ENCODE data around the gene EHBP1.
"Not testable (repeated sequence)": the region's sequence is repeated elsewhere in the genome, so short reads cannot be mapped to it uniquely, and the experiment has no call there.

Gene EHBP1

DNA sequence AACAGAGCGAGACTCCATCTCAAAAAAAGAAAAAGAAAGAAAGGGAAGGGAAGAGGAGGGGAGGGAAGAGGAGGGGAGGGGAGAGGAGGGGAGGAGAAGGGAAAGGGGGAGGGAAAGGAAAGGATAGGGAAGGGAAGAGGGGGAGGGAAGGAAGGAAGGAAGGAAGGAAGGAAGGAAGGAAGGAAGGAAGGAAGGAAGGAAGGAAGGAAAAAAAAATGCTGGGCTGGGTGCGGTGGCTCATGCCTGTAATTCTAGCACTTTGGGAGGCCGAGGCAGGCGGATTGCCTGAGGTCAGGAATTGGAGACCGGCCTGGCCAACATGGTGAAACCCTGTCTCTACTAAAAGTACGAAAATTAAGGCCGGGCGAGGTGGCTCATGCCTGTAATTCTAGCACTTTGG is 314.2 kb downstream of the EHBP1 start:
- not testable (repeated sequence) for DNase-seq (ENCODE audit: low read depth)

DNA sequence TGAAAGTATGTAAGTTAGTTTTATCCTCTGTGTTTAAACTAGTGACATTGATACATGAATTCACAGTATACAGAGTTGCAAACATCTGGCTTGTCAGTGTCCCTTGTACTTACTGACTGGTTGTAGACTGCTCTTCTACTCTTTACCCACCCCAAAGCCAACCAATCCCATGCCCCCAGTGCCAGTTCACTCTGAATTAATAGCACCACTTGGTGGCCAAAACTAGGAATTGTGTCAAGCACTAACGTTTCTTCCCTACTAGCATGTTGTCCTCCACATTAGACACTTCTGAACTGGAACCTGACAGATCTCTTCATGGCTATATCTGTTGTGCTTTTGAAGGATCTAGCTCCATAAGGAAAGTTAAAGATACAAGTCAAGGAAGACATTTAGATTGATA is 317.9 kb downstream of the EHBP1 start:
- no peak for DNase-seq (ENCODE audit: low read depth)

DNA sequence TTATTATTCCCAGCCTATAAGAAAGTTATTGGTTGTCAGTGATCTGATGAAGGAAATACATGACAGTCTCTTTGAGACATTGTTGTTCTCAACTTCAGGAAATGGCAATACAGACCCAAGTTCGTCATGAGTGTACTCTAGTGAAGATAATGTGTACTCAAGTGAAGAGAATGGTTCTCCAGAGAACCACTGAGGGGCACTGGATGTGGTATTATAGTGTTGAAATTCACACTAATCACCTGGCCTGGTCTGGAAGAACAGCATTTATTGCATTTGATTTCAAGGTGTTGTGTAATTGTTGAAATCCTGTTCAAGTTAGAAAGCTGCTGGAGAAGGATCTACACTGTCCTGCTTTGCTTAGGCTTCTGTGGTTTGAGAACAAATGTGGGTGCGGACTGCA is 321.7 kb downstream of the EHBP1 start:
- no peak for DNase-seq (ENCODE audit: low read depth)

DNA sequence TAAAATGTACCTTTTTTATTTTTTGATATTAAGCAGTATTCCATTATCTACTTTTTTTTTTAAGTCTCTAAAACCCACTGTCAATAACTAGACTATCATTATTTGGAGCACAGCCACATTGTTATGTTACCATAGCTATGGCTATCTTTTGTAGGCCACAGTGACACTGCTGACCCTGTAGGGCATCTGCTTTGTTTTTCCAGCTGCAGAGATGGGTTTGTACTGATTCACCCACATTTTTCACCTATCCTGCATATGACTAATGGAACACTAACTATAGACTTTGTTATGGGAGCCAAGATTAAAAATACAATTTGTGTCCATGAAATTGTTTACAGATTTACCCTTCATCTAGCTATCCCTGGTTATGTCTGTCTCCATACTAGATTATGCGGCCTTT is 323.5 kb downstream of the EHBP1 start:
- peak; percentile 48 for DNase-seq (ENCODE audit: low read depth)

DNA sequence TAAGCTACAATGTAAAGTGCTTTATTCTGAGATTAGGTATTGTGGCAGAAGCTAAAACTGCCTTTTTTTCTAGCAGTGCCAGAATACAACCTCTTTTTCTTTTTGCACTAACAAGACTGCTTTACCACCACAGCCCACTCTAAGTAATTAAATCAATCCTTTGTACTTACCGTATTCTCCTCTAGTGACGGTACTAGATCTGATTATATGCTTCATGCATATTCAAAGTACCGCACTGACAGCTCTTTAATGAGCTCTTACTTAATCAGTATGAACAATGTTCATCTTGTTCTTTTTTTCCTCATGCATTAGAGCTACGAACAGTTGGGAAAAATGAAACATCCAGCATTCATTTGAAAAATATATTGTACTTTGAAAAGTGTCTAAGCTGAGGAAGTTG is 329.0 kb downstream of the EHBP1 start:
- no peak for DNase-seq (ENCODE audit: low read depth)

DNA sequence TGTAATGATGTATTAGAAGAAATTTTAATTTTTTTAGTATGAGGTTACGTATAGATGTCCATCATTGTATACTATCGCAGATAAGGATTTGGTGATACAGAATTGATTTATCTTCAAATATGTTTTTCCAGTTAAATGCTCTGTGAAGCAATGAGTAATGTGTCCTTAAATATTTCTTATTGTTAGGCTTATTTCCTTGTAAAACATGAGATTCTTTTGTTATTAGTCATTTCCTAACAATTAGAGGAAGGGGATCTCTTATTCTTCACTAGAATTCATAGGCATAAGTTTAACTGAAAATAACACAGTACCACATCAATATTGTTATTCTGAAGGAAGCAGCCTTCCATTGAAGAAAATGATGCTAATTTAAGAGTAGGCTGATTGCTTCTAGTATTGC is 329.7 kb downstream of the EHBP1 start:
- DNase-seq (ENCODE audit: low read depth): no peak

DNA sequence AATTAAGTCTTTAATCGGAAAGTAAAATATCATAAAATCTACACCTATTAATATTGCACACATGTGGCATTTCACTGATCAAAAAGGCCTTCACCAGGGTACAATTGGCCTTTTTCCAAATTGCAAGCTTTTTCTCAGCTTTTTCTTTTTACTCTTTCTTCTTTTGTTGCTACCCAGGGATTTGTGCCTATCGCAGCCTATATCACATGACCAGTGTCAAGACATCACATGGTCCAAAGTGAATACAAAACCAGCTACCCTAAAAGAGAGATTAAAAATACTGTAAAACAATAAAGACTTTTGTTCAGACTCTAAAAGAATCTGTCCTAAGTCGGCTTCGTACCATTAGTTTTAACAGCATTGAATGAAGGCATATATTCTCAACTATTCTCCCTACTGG is 330.1 kb downstream of the EHBP1 start:
- DNase-seq (ENCODE audit: low read depth): no peak

DNA sequence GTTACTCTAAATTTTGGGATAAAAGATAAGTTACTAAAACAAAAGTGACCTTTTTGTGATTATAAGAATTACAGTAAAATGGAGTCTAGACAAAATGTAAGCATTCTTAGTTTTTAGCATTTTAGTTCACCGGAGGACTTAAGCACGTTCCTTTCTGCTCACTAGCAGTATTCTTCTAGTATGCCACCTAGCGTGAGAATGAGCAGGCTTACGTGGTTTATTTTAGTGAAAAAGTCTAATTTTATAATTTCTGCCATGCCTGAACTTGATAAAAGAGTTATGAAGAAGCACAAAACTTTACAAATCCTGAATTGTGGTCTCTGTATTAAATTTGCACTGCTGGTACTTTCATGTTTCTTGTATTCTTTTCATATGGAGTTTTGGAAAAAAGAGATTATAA is 332.5 kb downstream of the EHBP1 start:
- no peak for DNase-seq (ENCODE audit: low read depth)

DNA sequence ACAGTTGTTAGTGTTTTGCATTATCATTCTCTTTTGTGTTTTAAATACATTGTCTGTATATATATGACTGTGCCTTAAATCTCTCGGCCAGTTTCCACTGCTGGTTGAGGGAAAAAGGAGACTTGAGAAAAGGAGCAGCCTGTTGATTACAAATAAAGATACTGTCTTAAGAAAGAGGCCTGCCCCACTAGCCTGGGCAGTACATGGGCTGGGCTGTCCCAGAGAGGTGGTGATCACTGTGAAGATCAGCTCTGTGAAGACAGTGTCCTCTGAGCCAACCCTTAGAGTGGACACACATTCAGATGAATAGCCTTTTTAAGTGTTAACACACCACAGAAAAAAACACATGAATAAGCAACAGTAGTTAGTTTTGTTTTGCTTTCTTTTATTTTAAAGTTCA is 335.1 kb downstream of the EHBP1 start:
- DNase-seq (ENCODE audit: low read depth): no peak

DNA sequence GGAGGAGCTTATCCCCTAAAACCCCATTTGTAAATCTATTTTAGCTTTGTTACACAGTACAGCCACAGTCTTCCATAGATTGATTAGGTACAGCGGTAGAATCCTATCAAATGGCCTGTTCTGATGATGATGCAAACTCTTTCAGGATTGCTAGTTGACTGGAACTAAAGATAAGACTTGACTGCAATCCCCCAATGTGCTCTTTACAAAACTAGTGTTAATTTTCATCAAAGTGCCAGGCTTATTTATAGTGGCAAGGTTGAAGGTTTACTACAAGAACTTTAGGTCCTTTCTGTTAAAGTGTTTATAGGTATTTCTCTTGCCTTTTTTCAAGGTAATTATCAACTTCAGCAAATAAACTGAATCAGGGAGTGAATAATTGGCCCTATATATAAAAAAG is 336.1 kb downstream of the EHBP1 start:
- DNase-seq (ENCODE audit: low read depth): no peak

DNA sequence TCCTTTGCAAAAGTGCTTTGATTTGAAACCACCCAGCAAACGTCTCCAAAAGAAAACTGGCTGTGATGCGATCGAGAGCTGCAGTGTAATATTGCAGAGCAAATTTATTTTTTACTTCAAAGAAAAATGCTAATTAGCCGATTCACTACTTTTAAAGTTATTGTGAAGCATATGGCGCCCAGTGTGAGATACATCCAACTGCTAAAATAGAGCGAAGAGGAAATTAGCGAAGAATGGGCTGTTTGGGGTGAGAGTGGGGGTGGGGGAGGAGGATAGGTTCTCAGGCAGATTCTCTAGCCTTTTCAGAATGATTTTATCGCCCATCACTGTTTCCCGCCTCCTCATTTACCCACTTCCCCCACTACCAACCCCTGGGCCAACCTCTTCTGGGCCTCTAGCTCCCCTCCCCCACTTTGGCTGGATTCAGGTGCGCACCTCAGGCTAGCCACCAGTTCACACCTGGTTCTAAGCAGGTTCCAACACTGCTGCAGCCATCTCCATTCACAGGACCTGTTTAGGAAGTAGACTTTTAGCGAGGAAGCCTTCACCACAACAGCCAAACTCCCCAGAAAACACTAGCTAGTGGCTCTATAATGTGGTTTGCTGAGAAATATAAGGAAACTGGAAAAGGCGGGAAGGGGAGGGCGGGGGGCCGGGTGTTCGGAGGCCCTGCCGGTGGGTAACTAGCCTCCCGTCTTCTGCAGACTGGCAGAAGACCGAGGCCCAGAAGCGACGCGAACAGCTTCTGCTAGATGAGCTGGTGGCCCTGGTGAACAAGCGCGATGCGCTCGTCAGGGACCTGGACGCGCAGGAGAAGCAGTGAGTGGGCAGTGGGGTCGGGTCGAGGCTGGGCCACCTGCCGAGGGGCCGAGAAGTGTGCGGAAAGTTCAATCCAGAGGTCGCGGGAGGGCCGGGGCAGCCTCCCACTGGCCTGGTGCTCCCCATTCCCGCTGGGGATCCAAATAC is 339.1 kb downstream of the EHBP1 start:
- DNase-seq (ENCODE audit: low read depth): no peak

DNA sequence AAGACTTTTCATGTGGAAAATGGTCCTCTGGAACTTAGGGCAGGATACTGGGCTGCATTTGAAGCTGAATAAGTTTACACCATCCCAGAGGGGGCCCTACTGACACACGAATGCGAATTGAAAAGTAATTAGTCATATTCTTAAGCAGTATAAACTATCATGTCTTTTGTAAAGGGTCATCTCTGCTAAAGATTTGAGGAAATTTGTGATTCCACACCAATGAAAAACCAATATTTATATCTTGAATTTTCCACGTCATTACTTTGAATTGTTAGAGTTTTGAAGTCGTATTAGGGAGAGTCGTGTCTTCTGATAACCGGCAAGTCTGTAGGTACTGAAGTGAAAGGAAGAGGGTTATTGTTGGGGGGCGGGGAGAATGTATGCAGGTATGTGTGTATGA is 341.0 kb downstream of the EHBP1 start:
- no peak for DNase-seq (ENCODE audit: low read depth)

DNA sequence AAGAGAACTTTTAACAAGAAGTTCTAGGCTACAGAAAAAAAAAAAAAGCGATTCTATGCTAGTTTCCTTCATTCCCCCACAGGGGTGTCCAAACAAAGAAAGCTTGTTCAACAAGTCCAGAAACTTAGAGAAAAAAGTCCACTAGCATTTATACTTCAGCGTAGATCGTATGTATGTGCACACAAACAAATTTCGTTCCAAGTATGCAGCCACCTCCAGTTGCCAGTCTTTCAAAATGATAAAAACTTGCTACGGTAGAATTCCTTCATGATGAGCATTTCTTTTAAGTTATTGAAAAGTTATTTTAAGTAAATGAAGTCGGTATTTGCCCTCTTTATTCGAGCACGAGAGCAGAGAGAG is 341.4 kb downstream of the EHBP1 start:
- no peak for DNase-seq (ENCODE audit: low read depth)

DNA sequence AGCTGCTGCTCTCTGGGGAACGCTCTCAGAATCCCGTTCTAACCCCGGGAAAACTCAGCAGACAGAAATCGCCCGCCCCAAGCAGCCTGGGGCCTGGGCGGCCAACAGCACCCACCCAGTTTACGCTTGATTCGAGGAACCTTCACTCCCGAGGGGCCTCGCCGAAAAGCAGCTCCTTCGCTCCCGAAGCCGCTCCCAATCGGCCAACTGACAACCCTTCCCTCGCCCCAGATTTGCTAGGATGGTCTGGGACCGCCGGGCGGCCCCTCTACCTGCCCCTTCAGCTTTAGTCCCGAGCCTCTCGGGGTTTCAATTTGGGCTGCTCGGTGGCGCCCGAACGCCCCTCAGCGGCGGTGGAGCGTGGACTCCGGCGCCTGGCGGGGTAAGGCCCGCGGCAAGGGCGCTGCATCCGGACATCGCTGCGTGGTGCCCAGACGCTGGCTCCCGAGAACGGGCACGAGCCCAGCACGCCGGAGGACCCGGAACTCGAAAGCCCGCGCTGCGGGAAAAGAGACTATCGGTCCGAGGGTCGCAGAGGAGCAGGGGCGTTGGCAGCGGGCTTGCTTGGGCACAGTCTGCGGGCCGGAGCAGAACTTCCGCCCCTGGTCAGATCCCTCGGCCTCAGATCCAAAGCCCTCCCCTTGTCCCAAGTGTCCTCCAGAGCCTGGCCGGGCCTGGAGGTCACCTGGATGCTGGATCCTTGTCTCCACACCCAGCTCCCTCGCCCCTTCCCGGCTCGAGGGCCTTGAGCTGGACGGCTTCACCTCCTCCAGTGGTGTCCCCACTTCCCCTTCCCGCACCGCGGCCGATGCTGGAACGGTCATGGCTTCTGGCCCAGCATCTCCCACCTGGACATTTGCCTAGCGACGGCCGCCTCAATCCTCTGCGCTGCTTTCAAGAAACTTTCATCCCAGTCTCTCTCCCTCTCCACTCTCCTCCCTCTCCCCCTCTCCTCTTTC is 342.1 kb downstream of the EHBP1 start:
- no peak for DNase-seq (ENCODE audit: low read depth)

DNA sequence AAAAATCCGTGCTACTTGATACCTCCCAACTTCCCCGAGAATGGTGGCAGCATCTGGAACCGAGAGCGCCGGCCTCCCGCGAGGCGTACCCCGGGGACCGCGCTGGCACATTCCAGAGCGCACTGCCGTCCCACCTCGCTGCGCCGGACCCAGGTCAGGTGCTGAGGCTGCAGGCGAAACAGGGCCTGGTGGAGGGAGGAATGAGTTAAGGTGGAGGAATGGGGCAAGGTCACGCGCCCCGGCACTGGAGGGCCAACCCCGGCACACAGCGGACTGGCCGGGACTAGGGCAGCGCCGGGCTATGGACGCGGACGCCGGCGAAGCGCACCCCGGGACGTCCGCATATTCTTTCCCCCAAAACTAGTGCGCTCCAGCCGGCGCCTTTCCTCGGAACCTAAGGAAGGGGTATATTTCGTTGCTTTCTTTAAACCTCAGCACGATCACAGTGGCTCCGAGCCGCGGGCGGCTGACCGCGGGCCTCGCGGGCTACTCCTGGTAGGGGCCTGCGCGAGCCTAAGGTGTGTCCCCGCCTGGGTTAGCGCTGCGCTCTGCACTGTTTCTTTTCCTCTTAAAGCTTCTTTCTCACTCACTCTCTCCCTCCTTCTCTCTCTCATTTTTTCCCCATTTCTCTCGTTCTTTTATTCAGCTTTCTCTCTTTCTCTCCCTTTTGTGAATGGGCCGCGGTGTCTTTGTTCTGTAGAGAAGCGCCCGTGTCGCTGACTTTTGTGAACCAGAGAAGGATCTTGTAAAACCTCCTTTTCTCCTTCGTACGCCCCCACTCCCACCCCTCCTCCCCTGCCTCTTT is 343.1 kb downstream of the EHBP1 start:
- no peak for DNase-seq (ENCODE audit: low read depth)

DNA sequence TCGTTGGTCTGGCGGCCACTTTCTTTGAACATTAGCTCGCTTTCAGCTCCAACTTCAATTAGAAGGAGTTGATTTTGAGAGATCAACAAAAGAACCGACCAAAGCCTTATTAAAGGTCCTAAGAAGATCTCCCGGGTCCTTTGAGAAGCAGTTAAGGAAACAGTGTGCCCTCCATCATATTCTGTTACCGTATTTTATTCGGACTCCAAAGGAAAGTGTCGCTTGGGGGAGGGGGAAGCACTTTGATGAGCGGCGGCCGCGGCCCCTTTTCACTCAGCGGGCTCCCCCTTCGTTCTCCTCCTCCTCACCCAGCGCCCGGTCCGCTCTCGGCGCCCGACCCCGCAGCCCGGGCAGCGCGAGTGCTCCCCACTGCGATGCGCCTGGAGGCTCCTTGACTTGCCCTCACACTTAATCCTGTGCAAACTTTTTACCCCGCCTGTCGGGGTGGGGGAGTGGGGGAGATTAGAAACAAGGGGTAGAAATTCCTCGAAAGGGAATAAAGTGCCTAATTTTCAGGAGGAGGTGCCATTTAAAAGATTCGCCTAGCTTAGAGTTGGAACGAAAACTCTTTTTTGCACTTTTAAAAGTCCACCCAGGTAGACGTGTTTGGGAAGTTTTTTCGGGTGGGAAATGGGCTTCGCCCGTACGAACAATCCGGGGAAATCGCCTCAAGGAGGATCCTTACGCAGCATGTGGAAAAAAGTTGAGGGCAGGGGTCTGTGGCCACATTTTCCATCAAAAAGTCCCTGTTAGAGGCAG is 343.9 kb downstream of the EHBP1 start:
- no peak for DNase-seq (ENCODE audit: low read depth)

DNA sequence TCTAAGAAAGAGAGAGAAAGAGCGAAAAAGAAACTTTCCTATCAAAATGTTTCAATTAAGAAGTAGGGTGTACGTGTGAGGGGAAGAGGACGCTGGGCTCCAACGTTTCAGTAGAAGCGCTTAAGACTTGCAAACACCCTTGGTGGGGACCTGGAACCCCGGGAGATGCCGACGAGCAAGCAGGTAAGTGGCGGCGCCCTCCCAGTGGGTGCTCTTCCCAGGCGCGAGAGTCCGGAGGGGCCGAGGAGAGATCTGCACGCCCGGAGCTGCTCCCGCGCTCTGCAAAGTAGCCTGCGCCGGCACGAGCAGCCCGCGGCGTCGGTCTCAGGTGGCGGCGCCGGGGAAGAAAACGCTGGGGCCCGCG is 344.4 kb downstream of the EHBP1 start:
- no peak for DNase-seq (ENCODE audit: low read depth)

DNA sequence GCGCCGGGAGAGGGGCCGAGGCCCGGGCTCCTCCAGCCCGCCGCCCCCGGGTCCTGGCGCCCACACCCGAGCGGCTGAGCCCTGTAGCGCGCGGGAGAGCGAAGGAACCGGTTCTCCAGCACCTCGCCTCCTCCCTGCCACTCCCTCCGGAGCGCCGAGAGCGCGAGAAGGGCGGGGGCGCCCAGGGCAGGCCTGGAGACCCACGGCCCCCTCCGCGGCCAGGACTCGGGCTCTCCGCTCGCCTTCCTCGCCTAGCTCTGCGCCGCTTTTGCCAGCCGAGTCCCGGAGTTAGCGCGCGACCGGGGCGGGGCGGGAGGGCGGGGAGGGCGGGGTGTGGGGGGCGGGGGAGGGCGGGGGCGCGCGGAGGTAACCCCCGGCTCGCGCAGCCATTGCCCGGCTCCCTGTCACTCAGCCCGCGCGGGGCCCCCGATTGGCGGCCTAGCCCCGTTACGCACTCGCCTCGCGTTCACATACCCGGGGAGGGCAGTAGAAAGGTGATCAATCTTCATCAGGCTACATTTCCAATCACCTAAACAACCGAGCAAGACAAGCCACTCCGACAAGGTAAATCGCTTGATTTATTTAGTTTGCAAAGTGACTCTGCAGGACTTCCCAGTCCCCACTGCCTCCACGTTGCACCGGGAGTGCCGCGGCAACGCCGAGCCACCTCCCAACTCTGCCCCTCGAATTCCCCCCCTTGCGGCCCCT is 345.0 kb downstream of the EHBP1 start, which contains the start of gene OTX1:
OTX1 (plus strand) TSS at position 497 of the 708 bp plus-strand sequence. CDS start 2,161 bp downstream, outside the sequence.
- no peak for DNase-seq (ENCODE audit: low read depth)

DNA sequence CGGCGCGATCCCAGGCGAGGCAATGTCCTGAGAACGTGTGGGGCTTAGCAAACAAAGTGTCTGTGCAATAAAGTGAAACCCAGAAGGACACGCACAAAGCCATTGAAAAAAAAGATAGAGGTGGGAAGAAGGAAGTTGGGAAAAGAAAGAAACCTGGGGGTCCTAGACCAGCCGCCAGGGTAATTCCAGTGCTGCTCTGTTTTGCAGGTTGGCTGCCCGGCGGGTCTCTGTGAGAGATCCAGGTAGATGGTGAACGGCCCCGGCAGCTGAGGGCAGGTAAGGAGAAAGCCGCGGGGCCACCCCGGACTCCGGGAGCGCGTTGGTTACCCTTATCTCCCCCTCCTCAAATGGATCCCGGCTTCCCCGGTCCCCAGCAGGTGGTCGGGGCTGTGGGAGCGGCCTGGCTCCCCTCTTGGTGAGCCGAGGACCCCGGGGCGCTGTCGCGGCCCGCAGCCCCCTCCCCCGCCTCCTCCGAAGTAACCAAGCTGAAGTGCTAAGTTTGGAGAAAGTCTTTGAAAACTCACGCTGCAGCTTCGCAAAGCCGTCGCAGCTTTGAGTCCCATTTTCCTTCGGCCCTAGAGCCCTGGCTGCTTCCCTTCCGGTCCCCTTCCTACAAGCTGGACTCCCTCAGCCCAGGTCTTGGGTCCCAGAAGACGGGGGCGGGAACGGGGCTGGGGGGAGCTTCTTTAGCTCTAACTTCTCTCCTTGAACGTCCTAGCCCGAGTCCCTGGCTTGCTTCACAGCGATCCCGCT is 345.7 kb downstream of the EHBP1 start:
- no peak for DNase-seq (ENCODE audit: low read depth)

DNA sequence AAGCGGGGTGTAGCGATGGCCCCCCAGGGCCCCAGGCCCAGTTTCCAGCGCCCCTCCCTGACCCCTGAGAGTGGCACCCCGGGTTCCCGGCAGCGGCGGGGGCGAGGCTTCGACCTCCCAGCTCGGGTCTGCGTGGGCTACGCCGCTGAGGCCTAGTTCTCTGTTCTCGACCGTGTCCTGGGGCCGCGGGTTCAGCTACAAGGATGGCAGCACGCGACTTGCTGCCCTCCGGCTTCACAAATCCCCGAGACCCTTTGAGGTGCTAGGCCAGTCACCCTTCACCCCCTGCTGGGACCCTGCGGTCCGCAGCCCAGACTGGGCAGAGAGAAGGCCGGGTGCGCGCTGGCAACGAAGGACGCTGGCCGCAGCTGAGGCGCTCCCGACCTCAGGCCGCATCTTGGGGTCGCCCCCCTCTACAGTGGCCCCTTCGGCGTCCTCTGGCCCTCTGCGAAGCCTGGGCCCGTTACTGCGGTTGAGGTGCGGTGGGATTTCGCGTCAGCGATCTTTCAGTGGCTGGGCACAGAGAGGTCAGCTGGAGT is 346.4 kb downstream of the EHBP1 start:
- DNase-seq (ENCODE audit: low read depth): no peak
